H9 (cell line): ENCODE results near the gene SERTAD2. TPM values are rescaled to one million over a fixed set of nuclear protein-coding genes. Genes with fewer than 3 reads are reported as not detected.
A peak's percentile ranks its signal among the peaks of the same experiment; 100 is the strongest.

ENCODE experiments used
- DNase-seq: peaks from one replicate; pipeline ENCODE4 v3.0.0-alpha.2; 2017
- H2AFZ ChIP-seq: one replicate; pipeline ENCODE4 v1.6.1; 2013; ENCODE audit warnings: mild to moderate bottlenecking, low read length, control low read depth, moderate library complexity
- H2AK5ac ChIP-seq: 2 replicates; pipeline ENCODE4 v1.6.1; 2013; ENCODE audit warnings: low read length, control low read depth, mixed read lengths; ENCODE audit not compliant: insufficient read length
- H2BK120ac ChIP-seq: one replicate; pipeline ENCODE4 v1.6.1; 2013; ENCODE audit warnings: low read depth, mild to moderate bottlenecking, low read length, control low read depth, inconsistent platforms; ENCODE audit not compliant: poor library complexity, severe bottlenecking
- H2BK12ac ChIP-seq: 2 replicates; pipeline ENCODE4 v1.6.1; 2013; ENCODE audit warnings: low read length, control low read depth, mixed read lengths, low read depth; ENCODE audit not compliant: insufficient read length
- H2BK15ac ChIP-seq: 2 replicates; pipeline ENCODE4 v1.6.1; 2013; ENCODE audit warnings: low read depth, low read length, control low read depth
- H2BK20ac ChIP-seq: one replicate; pipeline ENCODE4 v1.6.1; 2013; ENCODE audit warnings: low read depth, mild to moderate bottlenecking, low read length, control low read depth, inconsistent platforms; ENCODE audit not compliant: poor library complexity, severe bottlenecking
- H2BK5ac ChIP-seq: 2 replicates; pipeline ENCODE4 v1.6.1; 2013; ENCODE audit warnings: low read length, control low read depth, mixed read lengths; ENCODE audit not compliant: insufficient read length
- H3K14ac ChIP-seq: 2 replicates; pipeline ENCODE4 v1.6.1; 2013; ENCODE audit warnings: low read length, control low read depth; ENCODE audit not compliant: insufficient read depth
- H3K18ac ChIP-seq: 2 replicates; pipeline ENCODE4 v1.6.1; 2013; ENCODE audit warnings: low read depth, mild to moderate bottlenecking, mixed read lengths, low read length, control low read depth; ENCODE audit not compliant: insufficient read length
- H3K23ac ChIP-seq: 2 replicates; pipeline ENCODE4 v1.6.1; 2013; ENCODE audit warnings: low read length, control low read depth, mixed read lengths, low read depth; ENCODE audit not compliant: insufficient read length
- H3K23me2 ChIP-seq: 2 replicates; pipeline ENCODE4 v1.6.1; 2013; ENCODE audit warnings: low read depth, mild to moderate bottlenecking, mixed read lengths, low read length, control low read depth; ENCODE audit not compliant: insufficient read length, poor library complexity, severe bottlenecking
- H3K27ac ChIP-seq: 2 replicates; pipeline ENCODE4 v1.5.1; 2013; ENCODE audit warnings: low read length, control low read depth, mixed read lengths, low read depth; ENCODE audit not compliant: insufficient read length
- H3K27me3 ChIP-seq: 2 replicates; pipeline ENCODE4 v1.6.1; 2013; ENCODE audit warnings: low read length, control low read depth, inconsistent platforms; ENCODE audit not compliant: insufficient read depth
- H3K4ac ChIP-seq: 2 replicates; pipeline ENCODE4 v1.6.1; 2013; ENCODE audit warnings: low read depth, mild to moderate bottlenecking, control low read depth, inconsistent platforms, low read length, moderate library complexity
- H3K4me1 ChIP-seq: 2 replicates; pipeline ENCODE4 v1.6.1; 2013; ENCODE audit warnings: low read length, control low read depth, inconsistent platforms; ENCODE audit not compliant: insufficient read depth
- H3K4me2 ChIP-seq: 2 replicates; pipeline ENCODE4 v1.6.1; 2013; ENCODE audit warnings: low read length, control low read depth, mixed read lengths; ENCODE audit not compliant: insufficient read length, insufficient read depth
- H3K56ac ChIP-seq: 2 replicates; pipeline ENCODE4 v1.6.1; 2013; ENCODE audit warnings: low read depth, mild to moderate bottlenecking, mixed read lengths, low read length, control low read depth; ENCODE audit not compliant: insufficient read length
- H3K79me1 ChIP-seq: 2 replicates; pipeline ENCODE4 v1.6.1; 2013; ENCODE audit warnings: low read depth, mild to moderate bottlenecking, moderate library complexity, low read length, control low read depth, inconsistent platforms; ENCODE audit not compliant: insufficient read depth, poor library complexity, severe bottlenecking
- H3K79me2 ChIP-seq: 2 replicates; pipeline ENCODE4 v1.6.1; 2013; ENCODE audit warnings: low read length, control low read depth, inconsistent platforms; ENCODE audit not compliant: insufficient read depth
- H3K9ac ChIP-seq: 2 replicates; pipeline ENCODE4 v1.6.1; 2013; ENCODE audit warnings: low read length, control low read depth, mixed read lengths; ENCODE audit not compliant: insufficient read length; ENCODE audit errors: extremely low read depth
- H3K9me3 ChIP-seq: one replicate; pipeline ENCODE4 v1.6.1; 2013; ENCODE audit warnings: low read depth, low read length, inconsistent platforms; ENCODE audit not compliant: control insufficient read depth
- H3T11ph ChIP-seq: one replicate; pipeline ENCODE4 v1.6.1; 2013; ENCODE audit warnings: mild to moderate bottlenecking, low read length, control low read depth, inconsistent platforms
- H4K20me1 ChIP-seq: one replicate; pipeline ENCODE4 v1.6.1; 2013; ENCODE audit not compliant: control insufficient read depth, insufficient read length, insufficient read depth
- H4K5ac ChIP-seq: 2 replicates; pipeline ENCODE4 v1.6.1; 2013; ENCODE audit warnings: low read depth, mild to moderate bottlenecking, mixed read lengths, low read length, control low read depth; ENCODE audit not compliant: insufficient read length
- H4K8ac ChIP-seq: replicated peaks from 2 replicates; pipeline ENCODE4 v1.6.1; 2013; ENCODE audit warnings: low read length, control low read depth, mixed read lengths, low read depth; ENCODE audit not compliant: insufficient read length
- H4K91ac ChIP-seq: 2 replicates; pipeline ENCODE4 v1.6.1; 2013; ENCODE audit warnings: low read depth, mild to moderate bottlenecking, moderate library complexity, mixed read lengths, low read length, control low read depth; ENCODE audit not compliant: insufficient read length
- H3K27ac Mint-ChIP-seq, 3 experiments: 2 replicates in 2 of 3; 3 replicates in 1 of 3; pipeline ENCODE4 v1.8.0; 2020 to 2021; ENCODE audit warnings: mixed read lengths in 3 of 3, mild to moderate bottlenecking in 1 of 3, moderate library complexity in 1 of 3
- H3K27me3 Mint-ChIP-seq: 2 replicates; pipeline ENCODE4 v1.8.0; 2021; ENCODE audit warnings: low read depth, mild to moderate bottlenecking, moderate library complexity, mixed read lengths
- H3K36me3 Mint-ChIP-seq, 3 experiments: 2 replicates in 2 of 3; 3 replicates in 1 of 3; pipeline ENCODE4 v1.8.0; 2020 to 2021; ENCODE audit warnings: low read depth in 3 of 3, mixed read lengths in 3 of 3; ENCODE audit not compliant: insufficient read depth in 1 of 3
- H3K4me1 Mint-ChIP-seq, 2 experiments: 2 replicates each; pipeline ENCODE4 v1.8.0; 2020; ENCODE audit warnings: mixed read lengths in 2 of 2
- H3K4me3 Mint-ChIP-seq, 2 experiments: 2 replicates in 1 of 2; 3 replicates in 1 of 2; pipeline ENCODE4 v1.8.0; 2020 to 2021; ENCODE audit warnings: mild to moderate bottlenecking in 2 of 2, mixed read lengths in 2 of 2, moderate library complexity in 1 of 2
- H3K9me3 Mint-ChIP-seq, 2 experiments: 2 replicates in 1 of 2; 3 replicates in 1 of 2; pipeline ENCODE4 v1.8.0; 2020; ENCODE audit warnings: mild to moderate bottlenecking in 2 of 2, mixed read lengths in 2 of 2, moderate library complexity in 1 of 2
- WGBS: extraction: QIAGEN DNeasy Blood & Tissue Kit; methylation state at CpG from one replicate; pipeline ENCODE4 v1.1.7; 2013; ENCODE audit warnings: missing lambda C conversion rate, low lambda C conversion rate, mixed read lengths; ENCODE audit not compliant: insufficient read length; ENCODE audit errors: extremely low coverage; 5-methylcytosine and 5-hydroxymethylcytosine counted together
- total RNA-seq: library from RNA; stranded (reverse); gene quantifications from 2 replicates; pipeline ENCODE4 v1.2.1, GENCODE V29; 2021
- TF ChIP-seq, protein P1 (sequence below): fragments of 200-600 bp; sonication (generic); conservative IDR thresholded peaks from 3 replicates; pipeline ENCODE4 v1.8.0; 2021; ENCODE audit warnings: antibody characterized with exemption, mild to moderate bottlenecking

The SERTAD2 gene
- total RNA-seq, 1 experiment from 2014 or later, result 3.5 TPM

DNA sequence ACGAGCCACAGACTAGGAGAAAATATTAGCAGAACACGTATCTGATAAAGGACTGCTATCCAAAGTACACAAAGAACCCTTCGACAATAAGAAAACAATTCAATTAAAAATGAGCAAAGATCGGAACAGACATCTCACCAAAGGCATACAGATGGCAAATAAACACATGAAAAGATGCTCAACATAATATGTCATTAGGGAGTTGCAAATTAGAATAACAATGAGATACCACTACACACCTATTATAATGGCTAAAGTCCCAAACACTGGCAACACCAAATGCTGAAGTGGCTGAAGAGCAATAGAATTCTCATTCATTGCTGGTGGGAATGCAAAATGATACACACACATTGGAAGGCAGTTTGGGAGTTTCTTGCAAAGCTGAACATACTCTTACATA is 33.1 kb downstream of the SERTAD2 start:
- no peak overlapping the region for H3K27ac ChIP-seq
- no peaks in the 10 kb centered on the region for H3K23me2 ChIP-seq
- H2BK15ac ChIP-seq, result no peak overlapping the region
- no peak overlapping the region for H2BK5ac ChIP-seq
- TF ChIP-seq, protein P1, sequence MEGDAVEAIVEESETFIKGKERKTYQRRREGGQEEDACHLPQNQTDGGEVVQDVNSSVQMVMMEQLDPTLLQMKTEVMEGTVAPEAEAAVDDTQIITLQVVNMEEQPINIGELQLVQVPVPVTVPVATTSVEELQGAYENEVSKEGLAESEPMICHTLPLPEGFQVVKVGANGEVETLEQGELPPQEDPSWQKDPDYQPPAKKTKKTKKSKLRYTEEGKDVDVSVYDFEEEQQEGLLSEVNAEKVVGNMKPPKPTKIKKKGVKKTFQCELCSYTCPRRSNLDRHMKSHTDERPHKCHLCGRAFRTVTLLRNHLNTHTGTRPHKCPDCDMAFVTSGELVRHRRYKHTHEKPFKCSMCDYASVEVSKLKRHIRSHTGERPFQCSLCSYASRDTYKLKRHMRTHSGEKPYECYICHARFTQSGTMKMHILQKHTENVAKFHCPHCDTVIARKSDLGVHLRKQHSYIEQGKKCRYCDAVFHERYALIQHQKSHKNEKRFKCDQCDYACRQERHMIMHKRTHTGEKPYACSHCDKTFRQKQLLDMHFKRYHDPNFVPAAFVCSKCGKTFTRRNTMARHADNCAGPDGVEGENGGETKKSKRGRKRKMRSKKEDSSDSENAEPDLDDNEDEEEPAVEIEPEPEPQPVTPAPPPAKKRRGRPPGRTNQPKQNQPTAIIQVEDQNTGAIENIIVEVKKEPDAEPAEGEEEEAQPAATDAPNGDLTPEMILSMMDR, result no peak
- H3K23ac ChIP-seq, result no peak overlapping the region
- no peak overlapping the region for H3K9ac ChIP-seq
- H3K4me1 Mint-ChIP-seq, result peaks cover 51 to 65% of the 10 kb centered on the region in 2 experiments
- H3K4me1 ChIP-seq, result peaks cover 2% of the 10 kb centered on the region; the same call in 1 of the 2 replicates
- 0 out of 7 replicates have a peak overlapping the region, but pooled peaks of 1 of the 3 experiments have one; percentile 31 for H3K27ac Mint-ChIP-seq
- H2BK12ac ChIP-seq, result no peak overlapping the region
- H2AFZ ChIP-seq, result no peak overlapping the region
- no peak overlapping the region for H3K56ac ChIP-seq
- peaks cover 6% of the 10 kb centered on the region for H3K27me3 Mint-ChIP-seq
- DNase-seq, result no peak
- H3K79me1 ChIP-seq, result no peaks in the 10 kb centered on the region
- no peak overlapping the region for H3T11ph ChIP-seq
- H3K79me2 ChIP-seq, result no peaks in the 10 kb centered on the region
- H4K91ac ChIP-seq, result no peak overlapping the region
- no peaks in the 10 kb centered on the region for H3K27me3 ChIP-seq
- H3K36me3 Mint-ChIP-seq, result no peaks in the 10 kb centered on the region
- H3K4me3 Mint-ChIP-seq, result no peak overlapping the region
- H3K14ac ChIP-seq, result no peak overlapping the region
- H3K4me2 ChIP-seq, result peak overlapping the region; percentile 35
- H4K8ac ChIP-seq, result no peak overlapping the region
- no peak overlapping the region for H4K5ac ChIP-seq
- no peak overlapping the region for H2BK120ac ChIP-seq
- no peak overlapping the region for H2AK5ac ChIP-seq
- no peak overlapping the region for H3K18ac ChIP-seq
- no CpG with 5 or more reads among the region's 4 CpGs for WGBS
- no peaks in the 10 kb centered on the region for H4K20me1 ChIP-seq
- H3K4ac ChIP-seq, result no peak overlapping the region
- H2BK20ac ChIP-seq, result no peak overlapping the region
- no peaks in the 10 kb centered on the region for H3K9me3 Mint-ChIP-seq
- H3K9me3 ChIP-seq, result no peaks in the 10 kb centered on the region
